VCaP (cell line): ENCODE measurements around the gene DOP1A.

Experiments
- H3K27ac ChIP-seq: fragments of 450-650 bp; 2 replicates; pipeline ENCODE4 v1.5.1; 2017
- TF ChIP-seq, protein P1 (sequence below): fragments of 450-650 bp; conservative IDR thresholded peaks from 2 replicates; pipeline ENCODE4 v1.5.1; 2017; ENCODE audit warnings: mild to moderate bottlenecking, moderate library complexity

The DOP1A gene

GRCh38 chr6:83176246-83176645 lies 108.8 kb downstream of the DOP1A start:
- H3K27ac ChIP-seq = no peak overlapping the region
- TF ChIP-seq, protein P1, sequence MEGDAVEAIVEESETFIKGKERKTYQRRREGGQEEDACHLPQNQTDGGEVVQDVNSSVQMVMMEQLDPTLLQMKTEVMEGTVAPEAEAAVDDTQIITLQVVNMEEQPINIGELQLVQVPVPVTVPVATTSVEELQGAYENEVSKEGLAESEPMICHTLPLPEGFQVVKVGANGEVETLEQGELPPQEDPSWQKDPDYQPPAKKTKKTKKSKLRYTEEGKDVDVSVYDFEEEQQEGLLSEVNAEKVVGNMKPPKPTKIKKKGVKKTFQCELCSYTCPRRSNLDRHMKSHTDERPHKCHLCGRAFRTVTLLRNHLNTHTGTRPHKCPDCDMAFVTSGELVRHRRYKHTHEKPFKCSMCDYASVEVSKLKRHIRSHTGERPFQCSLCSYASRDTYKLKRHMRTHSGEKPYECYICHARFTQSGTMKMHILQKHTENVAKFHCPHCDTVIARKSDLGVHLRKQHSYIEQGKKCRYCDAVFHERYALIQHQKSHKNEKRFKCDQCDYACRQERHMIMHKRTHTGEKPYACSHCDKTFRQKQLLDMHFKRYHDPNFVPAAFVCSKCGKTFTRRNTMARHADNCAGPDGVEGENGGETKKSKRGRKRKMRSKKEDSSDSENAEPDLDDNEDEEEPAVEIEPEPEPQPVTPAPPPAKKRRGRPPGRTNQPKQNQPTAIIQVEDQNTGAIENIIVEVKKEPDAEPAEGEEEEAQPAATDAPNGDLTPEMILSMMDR = no peak

GRCh38 chr6:83180426-83180950 lies 113.0 kb downstream of the DOP1A start:
- TF ChIP-seq, protein P1 = no peak
- H3K27ac ChIP-seq = no peak overlapping the region

DNA sequence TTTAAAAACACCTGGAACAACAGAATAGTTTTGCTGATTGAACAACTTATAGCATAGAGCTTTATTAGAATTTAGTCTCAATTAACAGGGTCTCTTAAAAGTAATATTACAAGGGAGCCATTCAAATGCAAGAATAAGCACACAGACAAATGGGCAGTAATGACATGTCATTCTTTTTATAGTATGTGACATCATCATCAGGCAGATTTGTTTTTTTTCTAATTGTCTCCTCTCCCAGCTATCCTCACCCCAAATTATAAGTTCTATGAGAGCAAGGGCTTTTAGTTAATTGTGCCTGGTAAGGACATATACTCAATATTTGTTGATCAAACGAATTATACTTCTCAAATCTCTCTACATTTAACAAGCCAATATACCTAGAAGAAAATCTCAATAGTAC lies 114.6 kb downstream of the DOP1A start:
- TF ChIP-seq, protein P1 = no peak
- no peak overlapping the region for H3K27ac ChIP-seq

GRCh38 chr6:83183082-83183828 lies 115.8 kb downstream of the DOP1A start:
- H3K27ac ChIP-seq = no peak overlapping the region
- TF ChIP-seq, protein P1 = no peak

- H3K27ac ChIP-seq = no peak overlapping the region
- TF ChIP-seq, protein P1 = no peak
Observed at GRCh38 chr6:83185096-83185495, 117.6 kb downstream of the DOP1A start.

DNA sequence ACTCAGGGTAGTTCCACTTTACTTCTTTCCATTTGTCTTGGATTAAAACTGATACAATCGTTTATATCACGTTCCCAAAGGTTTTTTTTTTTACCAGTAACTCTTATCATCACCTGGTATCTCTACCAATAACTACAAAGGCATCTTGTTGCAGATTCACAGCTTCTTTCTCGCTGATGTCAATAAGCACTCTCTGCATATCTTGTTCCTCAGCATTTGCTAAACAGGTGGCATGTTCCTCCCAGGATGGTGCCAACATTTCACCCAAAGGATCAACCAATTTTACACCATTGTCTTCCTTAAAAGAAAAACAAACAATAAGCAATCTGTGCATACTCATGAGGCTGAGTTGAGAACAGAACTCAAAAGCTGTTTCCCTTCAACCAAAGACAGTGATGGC lies 121.0 kb downstream of the DOP1A start:
- H3K27ac ChIP-seq = peak overlapping the region; percentile 56
- TF ChIP-seq, protein P1 = no peak

GRCh38 chr6:83190626-83191025 lies 123.2 kb downstream of the DOP1A start:
- TF ChIP-seq, protein P1 = no peak
- no peak overlapping the region for H3K27ac ChIP-seq

GRCh38 chr6:83191974-83192373 lies 124.5 kb downstream of the DOP1A start:
- H3K27ac ChIP-seq = peak overlapping the region; percentile 95
